GM19455 (cell line): Measurements from ENCODE around the gene BAZ2A.
"Not testable (repeated sequence)": the region's sequence is repeated elsewhere in the genome, so short reads cannot be mapped to it uniquely, and the experiment has no call there.

ENCODE experiments used
- ATAC-seq: cut with Tn5 transposase; IDR thresholded peaks from one replicate; pipeline ENCODE4 v1.9.1; 2021; ENCODE audit not compliant: unreplicated experiment

Gene BAZ2A

GRCh38 chr12:56599797-56600196 lies 30.3 kb downstream of the BAZ2A start:
- no peak for ATAC-seq

- no peak for ATAC-seq
Measured at GRCh38 chr12:56599041-56599440, 31.1 kb downstream of the BAZ2A start.

GRCh38 chr12:56596815-56597214 lies 33.3 kb downstream of the BAZ2A start:
- ATAC-seq, result no peak

GRCh38 chr12:56593909-56594621 lies 36.1 kb downstream of the BAZ2A start:
- no peak for ATAC-seq

GRCh38 chr12:56591961-56592360 lies 38.2 kb downstream of the BAZ2A start:
- ATAC-seq, result no peak

- no peak for ATAC-seq
Measured at GRCh38 chr12:56591126-56591525, 39.0 kb downstream of the BAZ2A start.

- ATAC-seq, result no peak
Measured at GRCh38 chr12:56590237-56590830, 39.8 kb downstream of the BAZ2A start.

- ATAC-seq, result no peak
Measured at GRCh38 chr12:56589783-56590182, 40.3 kb downstream of the BAZ2A start.

GRCh38 chr12:56585098-56585497 lies 45.0 kb downstream of the BAZ2A start:
- no peak for ATAC-seq

- ATAC-seq, result no peak
Measured at GRCh38 chr12:56581418-56582145, 48.5 kb downstream of the BAZ2A start.

GRCh38 chr12:56578983-56579546 lies 51.1 kb downstream of the BAZ2A start:
- no peak for ATAC-seq

- ATAC-seq, result not testable (repeated sequence)
Measured at GRCh38 chr12:56577248-56577647, 52.9 kb downstream of the BAZ2A start.

- ATAC-seq, result no peak
Measured at GRCh38 chr12:56574210-56574609, 55.9 kb downstream of the BAZ2A start.

GRCh38 chr12:56572288-56572687 lies 57.8 kb downstream of the BAZ2A start:
- ATAC-seq, result no peak

- no peak for ATAC-seq
Measured at GRCh38 chr12:56571121-56571520, 59.0 kb downstream of the BAZ2A start.

- no peak for ATAC-seq
Measured at GRCh38 chr12:56568146-56568545, 62.0 kb downstream of the BAZ2A start.

- ATAC-seq, result no peak
Measured at GRCh38 chr12:56565510-56566101, 64.5 kb downstream of the BAZ2A start.

- ATAC-seq, result no peak
Measured at GRCh38 chr12:56551070-56551469, 79.1 kb downstream of the BAZ2A start.

GRCh38 chr12:56546680-56547079 lies 83.4 kb downstream of the BAZ2A start:
- ATAC-seq, result no peak
